Neural crest cell (in vitro differentiated cells): ENCODE data around the gene SLAIN1. TPM values are rescaled to one million over a fixed set of nuclear protein-coding genes. Genes with fewer than 3 reads are reported as not detected.

Source experiments
- DNase-seq: peaks from one replicate; pipeline ENCODE4 v3.0.0; 2021; ENCODE audit warnings: low read depth, mixed read lengths, low spot score
- H3K27ac Mint-ChIP-seq: one replicate; pipeline ENCODE4 v1.8.0; 2021; ENCODE audit warnings: mild to moderate bottlenecking, mixed read lengths; ENCODE audit not compliant: unreplicated experiment
- H3K27me3 Mint-ChIP-seq: 2 replicates; pipeline ENCODE4 v1.8.0; 2021; ENCODE audit warnings: low read depth, mild to moderate bottlenecking, mixed read lengths
- H3K36me3 Mint-ChIP-seq: 2 replicates; pipeline ENCODE4 v1.8.0; 2021; ENCODE audit warnings: low read depth, mild to moderate bottlenecking, mixed read lengths
- H3K4me1 Mint-ChIP-seq: 2 replicates; pipeline ENCODE4 v1.8.0; 2021; ENCODE audit warnings: mixed read lengths
- H3K4me3 Mint-ChIP-seq: one replicate; pipeline ENCODE4 v1.8.0; 2021; ENCODE audit warnings: mild to moderate bottlenecking, mixed read lengths
- H3K9me3 Mint-ChIP-seq: 2 replicates; pipeline ENCODE4 v1.8.0; 2021; ENCODE audit warnings: mixed read lengths
- CTCF ChIP-seq: fragments of 200-600 bp; sonication (generic); conservative IDR thresholded peaks from 2 replicates; pipeline ENCODE4 v1.5.0; 2021; ENCODE audit warnings: antibody characterized with exemption, mild to moderate bottlenecking
- total RNA-seq: library from RNA; stranded (reverse); gene quantifications from 2 replicates; pipeline ENCODE4 v1.2.1, GENCODE V29; 2021

Gene SLAIN1
- total RNA-seq, 1 donor from 2014 or later = 38.7 TPM

- TF ChIP-seq CTCF = no peak
- H3K27ac Mint-ChIP-seq = no peak overlapping the region
- no peak overlapping the region for H3K4me3 Mint-ChIP-seq
- H3K36me3 Mint-ChIP-seq = peaks cover 3% of the 10 kb centered on the region
- H3K9me3 Mint-ChIP-seq = no peaks in the 10 kb centered on the region
- DNase-seq = no peak
- H3K27me3 Mint-ChIP-seq = no peaks in the 10 kb centered on the region
- peaks cover 27% of the 10 kb centered on the region for H3K4me1 Mint-ChIP-seq
These were observed 40.2 kb downstream of the SLAIN1 start for GRCh38 chr13:77737583-77738200.

- Mint-ChIP-seq H3K9me3 (no peaks in the 10 kb centered on the region), H3K27ac (peak overlapping the region; percentile 59), H3K4me1 (peaks cover 31% of the 10 kb centered on the region), H3K27me3 (no peaks in the 10 kb centered on the region), H3K4me3 (peak overlapping the region; percentile 0), H3K36me3 (no peaks in the 10 kb centered on the region)
- TF ChIP-seq CTCF = no peak
- no peak for DNase-seq
These were observed 42.7 kb downstream of the SLAIN1 start for GRCh38 chr13:77740097-77740735.

GRCh38 chr13:77740931-77741596 lies 43.6 kb downstream of the SLAIN1 start:
- no peaks in the 10 kb centered on the region for H3K27me3 Mint-ChIP-seq
- H3K27ac Mint-ChIP-seq = no peak overlapping the region
- DNase-seq = no peak
- peaks cover 31% of the 10 kb centered on the region for H3K4me1 Mint-ChIP-seq
- peaks cover 1% of the 10 kb centered on the region for H3K36me3 Mint-ChIP-seq
- no peak for TF ChIP-seq CTCF
- H3K4me3 Mint-ChIP-seq = peak overlapping the region; percentile 3
- H3K9me3 Mint-ChIP-seq = no peaks in the 10 kb centered on the region

- peaks cover 31% of the 10 kb centered on the region for H3K4me1 Mint-ChIP-seq
These were observed 44.1 kb downstream of the SLAIN1 start for GRCh38 chr13:77741597-77741972.

GRCh38 chr13:77742801-77743200 lies 45.3 kb downstream of the SLAIN1 start:
- TF ChIP-seq CTCF = no peak
- Mint-ChIP-seq H3K27ac (no peak overlapping the region), H3K36me3 (peaks cover 15% of the 10 kb centered on the region), H3K9me3 (no peaks in the 10 kb centered on the region), H3K27me3 (no peaks in the 10 kb centered on the region), H3K4me1 (peaks cover 31% of the 10 kb centered on the region), H3K4me3 (no peak overlapping the region)
- no peak for DNase-seq

More at GRCh38 chr13:77741597-77741972, 44.1 kb downstream of the SLAIN1 start:
- Mint-ChIP-seq H3K36me3 (peaks cover 7% of the 10 kb centered on the region), H3K9me3 (no peaks in the 10 kb centered on the region), H3K4me3 (no peak overlapping the region), H3K27ac (no peak overlapping the region), H3K27me3 (no peaks in the 10 kb centered on the region)
- TF ChIP-seq CTCF = no peak
- DNase-seq = no peak
